22Rv1 (cell line): ENCODE measurements around the gene HAUS7.

Source experiments
- ZFX ChIP-seq: fragments of 450-650 bp; IDR thresholded peaks from 2 replicates; pipeline ENCODE4 v1.6.1; 2017; ENCODE audit warnings: antibody characterized with exemption, borderline replicate concordance
- TF ChIP-seq, protein P1 (sequence below): fragments of 450-650 bp; IDR thresholded peaks from 2 replicates; pipeline ENCODE4 v1.5.1; 2017; ENCODE audit warnings: mild to moderate bottlenecking

- TF ChIP-seq, protein P1, sequence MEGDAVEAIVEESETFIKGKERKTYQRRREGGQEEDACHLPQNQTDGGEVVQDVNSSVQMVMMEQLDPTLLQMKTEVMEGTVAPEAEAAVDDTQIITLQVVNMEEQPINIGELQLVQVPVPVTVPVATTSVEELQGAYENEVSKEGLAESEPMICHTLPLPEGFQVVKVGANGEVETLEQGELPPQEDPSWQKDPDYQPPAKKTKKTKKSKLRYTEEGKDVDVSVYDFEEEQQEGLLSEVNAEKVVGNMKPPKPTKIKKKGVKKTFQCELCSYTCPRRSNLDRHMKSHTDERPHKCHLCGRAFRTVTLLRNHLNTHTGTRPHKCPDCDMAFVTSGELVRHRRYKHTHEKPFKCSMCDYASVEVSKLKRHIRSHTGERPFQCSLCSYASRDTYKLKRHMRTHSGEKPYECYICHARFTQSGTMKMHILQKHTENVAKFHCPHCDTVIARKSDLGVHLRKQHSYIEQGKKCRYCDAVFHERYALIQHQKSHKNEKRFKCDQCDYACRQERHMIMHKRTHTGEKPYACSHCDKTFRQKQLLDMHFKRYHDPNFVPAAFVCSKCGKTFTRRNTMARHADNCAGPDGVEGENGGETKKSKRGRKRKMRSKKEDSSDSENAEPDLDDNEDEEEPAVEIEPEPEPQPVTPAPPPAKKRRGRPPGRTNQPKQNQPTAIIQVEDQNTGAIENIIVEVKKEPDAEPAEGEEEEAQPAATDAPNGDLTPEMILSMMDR: no peak
- TF ChIP-seq ZFX: no peak
These were observed 21.1 kb upstream of the HAUS7 start for GRCh38 chrX:153491351-153491914.
